Keratinocyte (primary cell): ENCODE results near the gene TMEM190.

Experiments used
- EZH2 ChIP-seq: IDR thresholded peaks from one replicate; pipeline ENCODE4 v1.6.1; 2012; ENCODE audit warnings: inconsistent platforms, mild to moderate bottlenecking, low read length, moderate library complexity
- TF ChIP-seq, protein P1 (sequence below), 3 experiments: IDR thresholded peaks in 1 of 3; conservative IDR thresholded peaks in 1 of 3; optimal IDR thresholded peaks in 1 of 3; 2 replicates in 2 of 3; 3 replicates in 1 of 3; pipeline versions ENCODE3 to v1.5.1; 2011; ENCODE audit warnings: low read length in 3 of 3, mild to moderate bottlenecking in 3 of 3, moderate library complexity in 2 of 3, control low read depth in 1 of 3, inconsistent platforms in 1 of 3; ENCODE audit not compliant: insufficient read depth in 2 of 3; ENCODE audit errors: extremely low read depth in 1 of 3

DNA sequence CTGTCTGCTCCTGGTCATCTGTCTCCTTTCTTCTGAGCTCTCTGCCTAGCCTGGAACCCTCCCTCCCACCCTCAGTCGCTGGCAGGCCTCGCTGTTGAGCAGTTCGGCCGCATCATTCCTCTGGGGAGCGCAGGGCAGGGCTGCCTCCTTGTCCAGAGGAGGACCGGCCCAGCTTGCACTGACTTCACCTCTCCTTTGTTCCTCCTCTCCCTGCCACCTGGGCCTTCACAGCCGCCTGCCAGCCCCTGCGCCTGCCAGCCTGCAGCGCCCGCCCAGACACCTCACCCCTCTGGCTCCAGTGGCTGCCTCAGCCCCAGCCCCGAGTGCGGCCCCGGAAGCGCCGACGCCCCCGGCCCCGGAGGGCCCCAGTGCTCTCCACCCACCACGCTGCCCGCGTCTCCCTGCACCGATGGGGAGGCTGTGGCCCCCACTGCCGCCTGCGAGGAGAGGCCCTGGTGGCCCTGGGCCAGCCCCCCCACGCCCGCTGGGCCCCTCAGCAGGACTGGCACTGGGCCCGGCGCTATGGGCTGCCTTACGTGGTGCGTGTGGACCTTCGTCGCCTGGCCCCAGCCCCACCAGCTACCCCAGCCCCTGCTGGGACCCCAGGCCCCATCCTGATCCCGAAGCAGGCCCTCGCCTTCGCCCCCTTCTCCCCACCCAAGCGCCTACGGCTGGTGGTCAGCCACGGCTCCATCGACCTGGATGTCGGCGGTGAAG, 29.7 kb upstream of the TMEM190 start:
- TF ChIP-seq, protein P1, sequence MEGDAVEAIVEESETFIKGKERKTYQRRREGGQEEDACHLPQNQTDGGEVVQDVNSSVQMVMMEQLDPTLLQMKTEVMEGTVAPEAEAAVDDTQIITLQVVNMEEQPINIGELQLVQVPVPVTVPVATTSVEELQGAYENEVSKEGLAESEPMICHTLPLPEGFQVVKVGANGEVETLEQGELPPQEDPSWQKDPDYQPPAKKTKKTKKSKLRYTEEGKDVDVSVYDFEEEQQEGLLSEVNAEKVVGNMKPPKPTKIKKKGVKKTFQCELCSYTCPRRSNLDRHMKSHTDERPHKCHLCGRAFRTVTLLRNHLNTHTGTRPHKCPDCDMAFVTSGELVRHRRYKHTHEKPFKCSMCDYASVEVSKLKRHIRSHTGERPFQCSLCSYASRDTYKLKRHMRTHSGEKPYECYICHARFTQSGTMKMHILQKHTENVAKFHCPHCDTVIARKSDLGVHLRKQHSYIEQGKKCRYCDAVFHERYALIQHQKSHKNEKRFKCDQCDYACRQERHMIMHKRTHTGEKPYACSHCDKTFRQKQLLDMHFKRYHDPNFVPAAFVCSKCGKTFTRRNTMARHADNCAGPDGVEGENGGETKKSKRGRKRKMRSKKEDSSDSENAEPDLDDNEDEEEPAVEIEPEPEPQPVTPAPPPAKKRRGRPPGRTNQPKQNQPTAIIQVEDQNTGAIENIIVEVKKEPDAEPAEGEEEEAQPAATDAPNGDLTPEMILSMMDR (optimal IDR thresholded peaks at IDR 0.05 in 1 of 3, IDR thresholded peaks at IDR 0.05 in 1 of 3, conservative IDR thresholded peaks at IDR 0.05 in 1 of 3; ENCODE audit: extremely low read depth in 1 of 3, insufficient read depth in 2 of 3, low read length in 3 of 3): no peak
- TF ChIP-seq EZH2: no peak
